WTC11 (cell line): ENCODE data around the gene CAV2.

ENCODE experiments used
- ATF3 ChIP-seq: sonication (generic); formaldehyde crosslinking; conservative IDR thresholded peaks from 2 replicates; pipeline ENCODE4 v1.8.1; 2022; ENCODE audit warnings: mild to moderate bottlenecking, missing genetic modification reagents
- CREB1 ChIP-seq: sonication (generic); formaldehyde crosslinking; IDR thresholded peaks from 2 replicates; pipeline ENCODE4 v1.8.0; 2023; ENCODE audit warnings: mild to moderate bottlenecking, missing genetic modification reagents
- CTCF ChIP-seq: fragments of 200-600 bp; IDR thresholded peaks from 2 replicates; pipeline ENCODE4 v1.8.0; 2022; ENCODE audit warnings: antibody characterized with exemption
- ELF4 ChIP-seq: sonication (generic); formaldehyde crosslinking; IDR thresholded peaks from 2 replicates; pipeline ENCODE4 v1.8.1; 2022; ENCODE audit warnings: low read depth, mild to moderate bottlenecking, moderate library complexity, missing genetic modification reagents
- FOXP1 ChIP-seq: sonication (generic); formaldehyde crosslinking; IDR thresholded peaks from 2 replicates; pipeline ENCODE4 v1.8.0; 2022; ENCODE audit warnings: missing genetic modification reagents, mild to moderate bottlenecking, moderate library complexity, borderline replicate concordance
- MAX ChIP-seq: sonication (generic); formaldehyde crosslinking; IDR thresholded peaks from 2 replicates; pipeline ENCODE4 v1.8.0; 2022; ENCODE audit warnings: mild to moderate bottlenecking, missing genetic modification reagents
- NFYB ChIP-seq: sonication (generic); formaldehyde crosslinking; conservative IDR thresholded peaks from 2 replicates; pipeline ENCODE4 v1.8.0; 2022; ENCODE audit warnings: low read depth, missing genetic modification reagents
- RELA ChIP-seq: sonication (generic); formaldehyde crosslinking; IDR thresholded peaks from 2 replicates; pipeline ENCODE4 v1.8.1; 2022; ENCODE audit warnings: missing genetic modification reagents, mild to moderate bottlenecking, borderline replicate concordance
- SMAD4 ChIP-seq: sonication (generic); formaldehyde crosslinking; IDR thresholded peaks from 2 replicates; pipeline ENCODE4 v1.8.0; 2022; ENCODE audit warnings: mild to moderate bottlenecking, missing genetic modification reagents
- ZNF263 ChIP-seq: sonication (generic); formaldehyde crosslinking; IDR thresholded peaks from 2 replicates; pipeline ENCODE4 v1.8.1; 2022; ENCODE audit warnings: low read depth, mild to moderate bottlenecking, moderate library complexity, missing genetic modification reagents

GRCh38 chr7:116454377-116454776 is 45.2 kb upstream of the CAV2 start:
- no peak for TF ChIP-seq SMAD4
- TF ChIP-seq FOXP1: no peak
- no peak for TF ChIP-seq ELF4 (CRISPR knock-in tag)
- no peak for TF ChIP-seq CTCF
- no peak for TF ChIP-seq MAX (CRISPR knock-in tag)
- TF ChIP-seq NFYB (CRISPR knock-in tag): no peak
- TF ChIP-seq ATF3: no peak
- no peak for TF ChIP-seq RELA
- no peak for TF ChIP-seq ZNF263
- TF ChIP-seq CREB1: no peak
